ENCODE measurements around the gene AK5. TPM values are rescaled to one million over a fixed set of nuclear protein-coding genes. Genes with fewer than 3 reads are reported as not detected.
A peak's percentile ranks its signal among the peaks of the same experiment; 100 is the strongest.

Gene AK5
- total and polyA plus RNA-seq, 5 donors from 2014 or later = 7.3 to 22.5 (median 9.7) TPM

DNA sequence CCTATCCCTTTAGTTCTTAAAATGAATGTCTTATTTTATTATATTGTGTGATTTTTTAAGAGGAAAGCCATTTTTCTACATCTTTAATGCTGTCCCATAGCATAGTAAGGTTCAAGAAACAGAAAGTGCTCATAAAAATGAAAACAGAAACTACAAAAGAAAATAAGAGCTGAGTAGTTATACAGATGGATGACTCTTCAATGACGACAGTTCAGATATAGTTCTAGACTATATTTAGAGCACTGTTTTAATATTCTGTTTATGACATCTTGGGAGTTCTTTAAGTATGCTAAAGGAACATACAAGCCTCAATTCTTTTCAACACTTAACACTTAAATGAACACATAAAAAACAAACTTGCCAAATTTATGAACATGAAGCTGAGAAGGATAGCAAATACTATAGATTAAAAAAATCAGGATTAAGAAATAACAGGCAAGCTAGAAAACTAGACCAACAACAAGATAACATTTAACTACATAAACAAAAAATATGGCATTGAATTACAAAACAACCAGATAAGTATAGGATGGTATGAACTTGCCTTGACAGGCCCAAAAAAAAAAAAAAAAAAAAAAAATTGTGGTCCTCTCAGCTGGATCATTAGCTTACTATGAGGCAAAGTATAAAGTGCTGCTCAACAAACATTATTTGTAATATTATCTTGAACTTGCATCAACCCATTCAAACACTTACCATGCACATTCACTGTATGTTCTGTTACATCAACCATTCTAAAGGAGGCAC is 312.7 kb downstream of the AK5 start:
- Histone ChIP-seq H3K27ac (ENCODE audit: insufficient read depth, low read length, poor library complexity, severe bottlenecking) (no peak overlapping the region), H3K4me1 (ENCODE audit: control insufficient read depth, insufficient read depth, low read length, poor library complexity, severe bottlenecking) (no peaks in the 10 kb centered on the region), H3K4me3 (ENCODE audit: low read depth, low read length) (no peak overlapping the region), H3K27me3 (ENCODE audit: control insufficient read depth, insufficient read depth, low read length) (no peaks in the 10 kb centered on the region), H3K9me3 (ENCODE audit: control insufficient read depth in 2 of 2, low read length in 2 of 2) (no peaks in the 10 kb centered on the region), H3K36me3 (ENCODE audit: control insufficient read depth, insufficient read depth, low read length) (peaks cover 9% of the 10 kb centered on the region)
- peaks cover 19 to 53% (median 40%) of the 10 kb centered on the region in 4 donors for H3K4me1 Mint-ChIP-seq
- H3K4me3 Mint-ChIP-seq = no peak overlapping the region
- peaks cover 0 to 1% (median 0%) of the 10 kb centered on the region in 7 donors for H3K9me3 Mint-ChIP-seq
- peak overlapping the region in 2 of 3 donors; percentile 12 to 45 for H3K27ac Mint-ChIP-seq
- no peak for ATAC-seq (ENCODE audit: low read depth in 2 of 2)
- peaks cover 31% of the 10 kb centered on the region for H3K36me3 Mint-ChIP-seq
- H3K27me3 Mint-ChIP-seq = no peaks in the 10 kb centered on the region
- DNase-seq = no peak

GRCh38 chr1:77597310-77597709 is 315.5 kb downstream of the AK5 start:
- H3K27me3 ChIP-seq (ENCODE audit: control insufficient read depth, insufficient read depth, low read length) = no peaks in the 10 kb centered on the region
- Mint-ChIP-seq H3K27me3 (no peaks in the 10 kb centered on the region), H3K36me3 (peaks cover 33% of the 10 kb centered on the region), H3K9me3 (no peaks in the 10 kb centered on the region), H3K4me1 (peaks cover 35 to 54% (median 40%) of the 10 kb centered on the region in 4 donors), H3K27ac (peak overlapping the region in 2 of 3 donors; percentile 44 to 48), H3K4me3 (no peak overlapping the region)
- H3K36me3 ChIP-seq (ENCODE audit: control insufficient read depth, insufficient read depth, low read length) = peaks cover 9% of the 10 kb centered on the region
- no peaks in the 10 kb centered on the region for H3K9me3 ChIP-seq (ENCODE audit: control insufficient read depth in 2 of 2, low read length in 2 of 2)
- no peak for ATAC-seq (ENCODE audit: low read depth in 2 of 2)
- no peak overlapping the region for H3K4me3 ChIP-seq (ENCODE audit: low read depth, low read length)
- DNase-seq = no peak
- no peak overlapping the region for H3K27ac ChIP-seq (ENCODE audit: insufficient read depth, low read length, poor library complexity, severe bottlenecking)
- no peaks in the 10 kb centered on the region for H3K4me1 ChIP-seq (ENCODE audit: control insufficient read depth, insufficient read depth, low read length, poor library complexity, severe bottlenecking)

- peaks cover 20 to 48% (median 31%) of the 10 kb centered on the region in 4 donors for H3K4me1 Mint-ChIP-seq
- peak overlapping the region in 1 of 3 donors; percentile 69 for H3K27ac Mint-ChIP-seq
- no peak for ATAC-seq (ENCODE audit: low read depth in 2 of 2)
Measured at GRCh38 chr1:77605246-77606026, 323.6 kb downstream of the AK5 start.

DNA sequence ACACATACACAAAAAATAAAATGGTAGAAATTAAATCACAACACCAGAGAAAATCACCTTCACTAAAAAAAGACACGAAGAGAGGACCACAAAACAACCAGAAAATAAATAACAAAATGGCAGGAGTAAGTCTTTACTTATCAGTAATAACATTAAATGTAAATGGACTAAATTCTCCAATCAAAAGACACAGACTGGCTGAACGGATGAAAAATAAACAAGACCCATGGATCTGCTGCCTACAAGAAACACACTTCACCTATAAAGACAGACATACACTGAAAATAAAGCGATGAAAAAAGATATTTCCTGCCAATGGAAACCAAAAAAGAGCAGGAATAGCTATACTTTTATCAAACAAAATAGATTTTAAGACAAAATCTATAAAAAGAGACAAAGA is 327.1 kb downstream of the AK5 start:
- H3K9me3 Mint-ChIP-seq = peaks cover 0 to 32% (median 19%) of the 10 kb centered on the region in 7 donors
- Histone ChIP-seq H3K36me3 (ENCODE audit: control insufficient read depth, insufficient read depth, low read length) (peaks cover 24% of the 10 kb centered on the region), H3K4me1 (ENCODE audit: control insufficient read depth, insufficient read depth, low read length, poor library complexity, severe bottlenecking) (no peaks in the 10 kb centered on the region), H3K27me3 (ENCODE audit: control insufficient read depth, insufficient read depth, low read length) (no peaks in the 10 kb centered on the region), H3K9me3 (ENCODE audit: control insufficient read depth in 2 of 2, low read length in 2 of 2) (peaks cover 14 to 19% of the 10 kb centered on the region in 2 experiments), H3K27ac (ENCODE audit: insufficient read depth, low read length, poor library complexity, severe bottlenecking) (no peak overlapping the region), H3K4me3 (ENCODE audit: low read depth, low read length) (no peak overlapping the region)
- no peaks in the 10 kb centered on the region for H3K27me3 Mint-ChIP-seq
- ATAC-seq (ENCODE audit: low read depth in 2 of 2) = no peak
- H3K4me1 Mint-ChIP-seq = peaks cover 25 to 55% (median 34%) of the 10 kb centered on the region in 4 donors
- H3K27ac Mint-ChIP-seq = peak overlapping the region in 1 of 3 donors; percentile 27
- no peak for DNase-seq
- no peak overlapping the region for H3K4me3 Mint-ChIP-seq
- H3K36me3 Mint-ChIP-seq = peaks cover 56% of the 10 kb centered on the region

More at GRCh38 chr1:77605246-77606026, 323.6 kb downstream of the AK5 start:
- H3K9me3 Mint-ChIP-seq = peaks cover 0 to 22% (median 14%) of the 10 kb centered on the region in 7 donors
- Histone ChIP-seq H3K27me3 (ENCODE audit: control insufficient read depth, insufficient read depth, low read length) (no peaks in the 10 kb centered on the region), H3K4me1 (ENCODE audit: control insufficient read depth, insufficient read depth, low read length, poor library complexity, severe bottlenecking) (no peaks in the 10 kb centered on the region), H3K4me3 (ENCODE audit: low read depth, low read length) (no peak overlapping the region), H3K27ac (ENCODE audit: insufficient read depth, low read length, poor library complexity, severe bottlenecking) (no peak overlapping the region), H3K9me3 (ENCODE audit: control insufficient read depth in 2 of 2, low read length in 2 of 2) (peaks cover 14 to 18% of the 10 kb centered on the region in 2 experiments), H3K36me3 (ENCODE audit: control insufficient read depth, insufficient read depth, low read length) (peaks cover 24% of the 10 kb centered on the region)
- H3K36me3 Mint-ChIP-seq = peaks cover 54% of the 10 kb centered on the region
- H3K4me3 Mint-ChIP-seq = no peak overlapping the region
- DNase-seq = no peak
- no peaks in the 10 kb centered on the region for H3K27me3 Mint-ChIP-seq

Other genes with a start within 250 kb of the AK5 start
- gene PIGK, start 62.6 kb upstream of the AK5 start, total RNA-seq = 18.4 TPM
- 10 to 100 TPM; 55.4 to 68.9 (median 56.3) TPM for gene PIGK, start 62.6 kb upstream of the AK5 start, polyA plus RNA-seq